ENCODE measurements around the gene CPE. TPM values are rescaled to one million over a fixed set of nuclear protein-coding genes. Genes with fewer than 3 reads are reported as not detected.

Gene CPE
- total RNA-seq, 4 donors from 2014 or later: 7.5 to 29.1 (median 12.3) TPM

DNA sequence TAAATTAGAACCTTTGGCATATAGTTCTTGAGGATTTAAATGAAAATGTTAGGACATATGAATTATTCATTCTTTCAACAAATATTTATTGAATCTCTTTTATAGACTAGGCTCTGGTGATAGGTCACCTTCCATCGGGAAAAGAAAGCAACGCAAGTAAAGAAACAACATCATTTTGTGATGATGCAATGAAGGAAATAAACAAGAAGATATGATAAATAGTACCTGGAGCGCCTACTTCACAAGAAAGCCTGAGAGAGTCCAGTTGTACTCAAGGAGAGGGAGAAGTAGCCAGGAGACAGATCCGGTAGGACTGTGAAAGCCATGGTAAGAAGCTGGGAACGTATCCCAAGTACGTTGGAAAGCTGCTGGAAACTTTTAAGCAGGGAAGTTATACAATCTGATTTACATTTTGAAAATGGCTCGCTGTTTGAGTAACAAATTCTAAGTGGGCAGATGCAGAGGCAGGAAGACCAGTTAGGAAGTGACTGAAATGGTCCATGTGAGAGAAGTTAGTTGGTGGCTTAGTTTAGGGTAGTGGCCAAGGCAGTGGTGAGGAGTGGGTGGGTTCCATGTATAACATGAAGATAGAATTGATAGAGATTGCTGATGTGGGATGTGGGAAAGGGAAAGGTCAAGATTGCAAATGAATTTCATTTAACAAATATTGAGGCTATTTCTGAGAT, 17.7 kb upstream of the CPE start:
- DNase-seq: no peak
- TF ChIP-seq EP300 (IDR thresholded peaks at IDR 0.05; ENCODE audit: low read depth): no peak
- peaks cover 5 to 14% (median 12%) of the 10 kb centered on the region in 4 donors for H3K4me1 ChIP-seq
- no peak overlapping the region for H3K4me3 ChIP-seq
- in situ Hi-C loops (cut with MboI; ENCODE audit: low pct_ligation_motif_present in 1 of 4, low pct_unique_long_range_greater_than_20kb in 1 of 4, low sequenced_read_pairs in 3 of 4) (loop anchor here in 1 of 4 donors (25.0 kb wide), 1 partner anchor 101 kb away; no protein-coding TSS in a partner anchor), intact Hi-C loops (cut with DNase I; ENCODE audit: low total_unique reads) (no loop called here)
- no peak overlapping the region for H3K27ac ChIP-seq
- no peaks in the 10 kb centered on the region for H3K36me3 ChIP-seq
- H3K9me3 ChIP-seq: no peaks in the 10 kb centered on the region
- no peaks in the 10 kb centered on the region for H3K27me3 ChIP-seq
- 78 to 89% methylated on average over 7 of the region's 7 CpGs for WGBS, 2 donors (ENCODE audit: low coverage in 1 of 2)

DNA sequence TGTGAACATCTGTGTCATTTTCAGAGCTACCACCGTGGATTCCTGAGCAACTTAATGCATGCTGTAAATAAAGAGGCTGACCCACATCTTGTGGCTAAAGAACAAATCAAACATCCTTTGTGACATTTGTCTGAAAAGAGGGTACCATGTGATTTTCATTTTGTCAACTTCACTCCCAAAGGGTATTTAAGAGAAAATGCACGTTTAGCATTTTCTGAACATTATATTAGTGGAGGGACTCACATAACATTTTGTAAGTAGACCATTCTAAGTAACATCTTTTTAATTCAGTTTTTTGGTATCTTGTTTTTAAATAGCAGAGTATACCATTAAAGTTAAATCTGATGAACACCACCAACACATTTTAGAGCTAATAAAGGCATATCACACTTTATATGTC, 17.0 kb upstream of the CPE start:
- no peak for DNase-seq
- Histone ChIP-seq H3K9me3 (no peaks in the 10 kb centered on the region), H3K4me1 (peaks cover 5 to 14% (median 12%) of the 10 kb centered on the region in 4 donors), H3K4me3 (no peak overlapping the region), H3K27ac (no peak overlapping the region), H3K36me3 (no peaks in the 10 kb centered on the region), H3K27me3 (no peaks in the 10 kb centered on the region)
- intact Hi-C loops (cut with DNase I; ENCODE audit: low total_unique reads) (no loop called here), in situ Hi-C loops (cut with MboI; ENCODE audit: low pct_ligation_motif_present in 1 of 4, low pct_unique_long_range_greater_than_20kb in 1 of 4, low sequenced_read_pairs in 3 of 4) (loop anchor here in 1 of 4 donors (25.0 kb wide), 1 partner anchor 100 kb away; no protein-coding TSS in a partner anchor)
- WGBS, 2 donors (ENCODE audit: low coverage in 1 of 2): 80 to 90% methylated on average over 2 of the region's 2 CpGs
- no peak for TF ChIP-seq POLR2A (IDR thresholded peaks at IDR 0.05)
- TF ChIP-seq EP300 (IDR thresholded peaks at IDR 0.05; ENCODE audit: low read depth): no peak
- TF ChIP-seq POLR2AphosphoS5 (IDR thresholded peaks at IDR 0.05): no peak

DNA sequence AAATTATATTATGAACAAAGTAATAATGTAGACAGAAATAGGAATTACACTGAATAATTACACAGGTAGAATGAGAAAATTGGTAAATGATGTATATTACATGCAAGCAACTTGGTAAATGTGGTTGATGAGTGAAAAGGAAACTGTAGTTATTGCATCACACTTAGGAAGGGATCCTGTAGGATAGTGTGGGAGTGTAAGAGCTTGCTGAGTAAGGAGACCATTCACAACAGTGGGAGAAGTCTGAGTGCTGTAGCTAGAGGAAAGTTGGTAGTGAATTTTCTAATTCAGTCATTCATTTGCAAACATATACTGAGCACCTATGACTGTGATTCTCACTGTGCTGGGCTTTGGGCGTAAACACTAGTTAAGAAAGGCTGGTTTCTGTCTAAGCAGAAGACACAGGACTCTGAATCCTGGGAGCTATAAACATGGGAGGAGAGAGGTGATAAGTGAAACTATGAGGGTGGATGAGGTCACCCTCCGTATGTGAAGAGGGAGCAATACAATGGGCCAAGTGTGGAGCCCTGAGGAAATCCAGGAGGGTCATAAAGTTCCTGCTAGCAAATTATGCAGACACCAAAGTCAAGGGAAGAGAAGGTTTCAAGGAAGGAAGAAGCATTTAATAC, 14.2 kb upstream of the CPE start:
- TF ChIP-seq EP300 (IDR thresholded peaks at IDR 0.05; ENCODE audit: low read depth): no peak
- no peak for TF ChIP-seq POLR2A (IDR thresholded peaks at IDR 0.05)
- peak in 1 of 3 donors; percentile 52 for TF ChIP-seq POLR2AphosphoS5 (IDR thresholded peaks at IDR 0.05)
- TF ChIP-seq, protein P1, sequence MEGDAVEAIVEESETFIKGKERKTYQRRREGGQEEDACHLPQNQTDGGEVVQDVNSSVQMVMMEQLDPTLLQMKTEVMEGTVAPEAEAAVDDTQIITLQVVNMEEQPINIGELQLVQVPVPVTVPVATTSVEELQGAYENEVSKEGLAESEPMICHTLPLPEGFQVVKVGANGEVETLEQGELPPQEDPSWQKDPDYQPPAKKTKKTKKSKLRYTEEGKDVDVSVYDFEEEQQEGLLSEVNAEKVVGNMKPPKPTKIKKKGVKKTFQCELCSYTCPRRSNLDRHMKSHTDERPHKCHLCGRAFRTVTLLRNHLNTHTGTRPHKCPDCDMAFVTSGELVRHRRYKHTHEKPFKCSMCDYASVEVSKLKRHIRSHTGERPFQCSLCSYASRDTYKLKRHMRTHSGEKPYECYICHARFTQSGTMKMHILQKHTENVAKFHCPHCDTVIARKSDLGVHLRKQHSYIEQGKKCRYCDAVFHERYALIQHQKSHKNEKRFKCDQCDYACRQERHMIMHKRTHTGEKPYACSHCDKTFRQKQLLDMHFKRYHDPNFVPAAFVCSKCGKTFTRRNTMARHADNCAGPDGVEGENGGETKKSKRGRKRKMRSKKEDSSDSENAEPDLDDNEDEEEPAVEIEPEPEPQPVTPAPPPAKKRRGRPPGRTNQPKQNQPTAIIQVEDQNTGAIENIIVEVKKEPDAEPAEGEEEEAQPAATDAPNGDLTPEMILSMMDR (IDR thresholded peaks at IDR 0.05): no peak
- Histone ChIP-seq H3K4me3 (no peak overlapping the region), H3K36me3 (no peaks in the 10 kb centered on the region), H3K27me3 (no peaks in the 10 kb centered on the region), H3K9me3 (no peaks in the 10 kb centered on the region), H3K27ac (peak overlapping the region; percentile 70 to 73 (median 72)), H3K4me1 (peaks cover 5 to 14% (median 12%) of the 10 kb centered on the region in 4 donors)
- in situ Hi-C loops (cut with MboI; ENCODE audit: low pct_ligation_motif_present in 1 of 4, low pct_unique_long_range_greater_than_20kb in 1 of 4, low sequenced_read_pairs in 3 of 4) (loop anchor here in 1 of 4 donors (25.0 kb wide), 1 partner anchor 98 kb away; no protein-coding TSS in a partner anchor), intact Hi-C loops (cut with DNase I; ENCODE audit: low total_unique reads) (no loop called here)
- peak; percentile 59 for DNase-seq
- WGBS, 2 donors (ENCODE audit: low coverage in 1 of 2): 23 to 25% methylated on average over 2 of the region's 2 CpGs

DNA sequence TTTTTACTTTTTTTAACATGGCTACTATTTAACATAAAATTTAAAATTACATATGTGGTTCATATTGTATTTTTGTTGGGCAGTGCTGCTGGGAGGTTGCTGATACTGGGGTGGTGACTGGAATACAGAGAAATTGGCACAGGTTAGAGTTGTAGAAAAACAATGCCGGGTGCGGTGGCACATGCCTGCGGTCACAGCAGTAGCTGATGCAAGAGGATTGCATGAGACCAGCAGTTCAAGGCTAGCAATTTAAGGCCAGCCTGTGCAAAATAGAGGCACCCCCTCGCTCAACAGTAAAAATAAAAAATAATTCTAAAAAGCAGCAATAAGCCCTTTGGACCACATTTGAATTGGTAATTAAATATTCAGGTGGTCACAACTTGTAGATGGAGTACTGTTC, 11.8 kb upstream of the CPE start:
- Histone ChIP-seq H3K27me3 (no peaks in the 10 kb centered on the region), H3K36me3 (no peaks in the 10 kb centered on the region), H3K4me3 (no peak overlapping the region), H3K27ac (no peak overlapping the region), H3K4me1 (peaks cover 5 to 14% (median 12%) of the 10 kb centered on the region in 4 donors), H3K9me3 (no peaks in the 10 kb centered on the region)
- in situ Hi-C loops (cut with MboI; ENCODE audit: low pct_ligation_motif_present in 1 of 4, low pct_unique_long_range_greater_than_20kb in 1 of 4, low sequenced_read_pairs in 3 of 4): loop anchor here in 1 of 4 donors (25.0 kb wide), 1 partner anchor 95 kb away; no protein-coding TSS in a partner anchor
- no peak for DNase-seq
- TF ChIP-seq, protein P1 (IDR thresholded peaks at IDR 0.05): no peak
- TF ChIP-seq POLR2A (IDR thresholded peaks at IDR 0.05) (no peak), EP300 (IDR thresholded peaks at IDR 0.05; ENCODE audit: low read depth) (no peak), POLR2AphosphoS5 (IDR thresholded peaks at IDR 0.05) (no peak)
- 85 to 89% methylated on average over 4 of the region's 4 CpGs for WGBS, 2 donors (ENCODE audit: low coverage in 1 of 2)
- intact Hi-C loops (cut with DNase I; ENCODE audit: low total_unique reads): no loop called here

DNA sequence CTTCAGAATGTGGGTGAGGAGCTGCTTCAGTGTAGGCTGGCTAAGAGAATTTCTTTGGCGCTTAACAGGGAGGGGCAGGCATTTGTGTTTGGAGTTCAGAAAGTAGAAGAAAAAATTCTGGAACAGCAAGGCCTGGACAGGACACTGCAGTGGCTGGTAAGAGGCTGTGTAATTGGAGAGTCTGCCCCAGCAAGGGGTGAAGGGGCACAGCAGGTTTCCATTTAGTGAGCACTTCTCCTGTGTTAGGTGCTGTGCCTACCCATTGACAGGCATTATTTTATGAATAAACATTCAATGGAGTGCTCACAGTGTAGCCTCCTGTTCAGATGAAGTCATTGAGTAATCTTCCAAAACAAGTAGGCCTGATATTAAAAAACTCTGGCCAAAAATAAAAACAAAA, 10.7 kb upstream of the CPE start:
- H3K27ac ChIP-seq: no peak overlapping the region
- WGBS, 2 donors (ENCODE audit: low coverage in 1 of 2): 85 to 100% methylated on average over 1 of the region's 1 CpG
- in situ Hi-C loops (cut with MboI; ENCODE audit: low pct_ligation_motif_present in 1 of 4, low pct_unique_long_range_greater_than_20kb in 1 of 4, low sequenced_read_pairs in 3 of 4) (loop anchor here in 1 of 4 donors (25.0 kb wide), 1 partner anchor 94 kb away; no protein-coding TSS in a partner anchor), intact Hi-C loops (cut with DNase I; ENCODE audit: low total_unique reads) (no loop called here)
- no peak for DNase-seq
- no peaks in the 10 kb centered on the region for H3K27me3 ChIP-seq
- TF ChIP-seq POLR2A (IDR thresholded peaks at IDR 0.05): no peak
- no peak overlapping the region for H3K4me3 ChIP-seq
- peaks cover 5 to 14% (median 12%) of the 10 kb centered on the region in 4 donors for H3K4me1 ChIP-seq
- H3K36me3 ChIP-seq: no peaks in the 10 kb centered on the region
- no peaks in the 10 kb centered on the region for H3K9me3 ChIP-seq

All from transverse colon (tissue), 4 donors.